Ishikawa (cell line): ENCODE measurements around the gene GLP1R.

ENCODE experiments used
- CEBPB ChIP-seq: IDR thresholded peaks from 2 replicates; pipeline ENCODE4 v1.6.1; 2012
- CREB1 ChIP-seq: IDR thresholded peaks from 2 replicates; pipeline ENCODE4 v1.6.1; 2012; ENCODE audit warnings: low read depth
- EGR1 ChIP-seq: IDR thresholded peaks from 2 replicates; pipeline ENCODE4 v1.6.1; 2012
- EP300 ChIP-seq: IDR thresholded peaks from 2 replicates; pipeline ENCODE4 v1.6.1; 2012; ENCODE audit warnings: borderline replicate concordance
- FOXM1 ChIP-seq: IDR thresholded peaks from 2 replicates; pipeline ENCODE4 v1.6.1; 2012; ENCODE audit warnings: low read depth, borderline replicate concordance
- MAX ChIP-seq: IDR thresholded peaks from 2 replicates; pipeline ENCODE4 v1.6.1; 2012
- NFIC ChIP-seq: IDR thresholded peaks from 2 replicates; pipeline ENCODE4 v1.6.1; 2012
- RAD21 ChIP-seq: IDR thresholded peaks from 2 replicates; pipeline ENCODE4 v1.6.1; 2012; ENCODE audit warnings: low read depth
- REST ChIP-seq: IDR thresholded peaks from 2 replicates; pipeline ENCODE4 v1.6.1; 2012; ENCODE audit warnings: low read depth, mild to moderate bottlenecking
- TAF1 ChIP-seq: IDR thresholded peaks from 2 replicates; pipeline ENCODE4 v1.6.1; 2012; ENCODE audit warnings: low read depth, mild to moderate bottlenecking
- TCF12 ChIP-seq: IDR thresholded peaks from 2 replicates; pipeline ENCODE4 v1.6.1; 2012; ENCODE audit warnings: low read depth
- TEAD4 ChIP-seq: IDR thresholded peaks from 2 replicates; pipeline ENCODE4 v1.6.1; 2012
- YY1 ChIP-seq: IDR thresholded peaks from 2 replicates; pipeline ENCODE4 v1.6.1; 2012; ENCODE audit warnings: low read depth
- ZBTB7A ChIP-seq: IDR thresholded peaks from 2 replicates; pipeline ENCODE4 v1.6.1; 2012; ENCODE audit warnings: low read depth
- TF ChIP-seq, protein P1 (sequence below): IDR thresholded peaks from 2 replicates; pipeline ENCODE4 v1.6.1; 2012

The GLP1R gene

DNA sequence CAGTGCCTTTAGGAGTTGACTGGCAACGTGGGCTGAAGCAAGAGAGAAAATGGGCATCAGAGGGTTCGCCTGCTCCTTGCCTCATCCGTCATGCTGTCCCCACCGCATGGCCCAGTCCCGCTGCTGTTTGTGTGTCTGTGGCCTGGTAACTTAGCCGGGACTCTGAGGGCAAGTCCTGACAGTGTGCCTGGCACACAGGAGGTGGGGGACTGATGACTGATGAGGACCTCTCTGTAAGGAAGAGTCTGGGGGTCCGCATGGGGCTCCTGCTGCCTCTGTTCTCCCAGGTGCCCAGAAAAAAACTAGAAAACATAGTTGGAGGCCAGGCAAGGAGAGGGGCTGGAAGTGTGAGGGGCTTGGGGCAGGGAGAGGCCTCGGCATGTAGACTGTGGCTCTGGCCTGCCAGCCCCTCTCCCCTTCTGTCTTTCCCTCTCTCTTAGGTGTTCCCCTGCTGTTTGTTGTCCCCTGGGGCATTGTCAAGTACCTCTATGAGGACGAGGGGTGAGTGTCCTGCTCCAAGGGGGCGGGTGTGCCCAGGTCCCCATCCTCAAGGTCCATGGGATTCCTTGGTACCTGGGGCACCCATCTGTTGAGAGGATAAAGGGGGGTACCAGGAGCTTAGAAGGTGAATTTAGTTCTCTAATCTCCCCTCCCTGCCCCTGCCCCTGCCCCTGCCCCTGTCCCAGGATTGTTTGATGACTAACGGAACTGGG is 29.5 kb downstream of the GLP1R start:
- no peak for TF ChIP-seq NFIC
- TF ChIP-seq TEAD4, result no peak
- no peak for TF ChIP-seq EP300
- no peak for TF ChIP-seq MAX
- no peak for TF ChIP-seq FOXM1
- no peak for TF ChIP-seq EGR1
- TF ChIP-seq REST, result no peak
- TF ChIP-seq TAF1, result no peak
- TF ChIP-seq, protein P1, sequence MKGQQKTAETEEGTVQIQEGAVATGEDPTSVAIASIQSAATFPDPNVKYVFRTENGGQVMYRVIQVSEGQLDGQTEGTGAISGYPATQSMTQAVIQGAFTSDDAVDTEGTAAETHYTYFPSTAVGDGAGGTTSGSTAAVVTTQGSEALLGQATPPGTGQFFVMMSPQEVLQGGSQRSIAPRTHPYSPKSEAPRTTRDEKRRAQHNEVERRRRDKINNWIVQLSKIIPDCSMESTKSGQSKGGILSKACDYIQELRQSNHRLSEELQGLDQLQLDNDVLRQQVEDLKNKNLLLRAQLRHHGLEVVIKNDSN, result no peak
- TF ChIP-seq ZBTB7A, result no peak
- no peak for TF ChIP-seq CEBPB
- no peak for TF ChIP-seq YY1
- TF ChIP-seq RAD21, result no peak
- TF ChIP-seq TCF12, result no peak
- no peak for TF ChIP-seq CREB1

- TF ChIP-seq MAX (no peak), EP300 (no peak), TAF1 (no peak), NFIC (no peak), YY1 (no peak), CEBPB (no peak)
Observed at GRCh38 chr6:39078695-39079094, 30.1 kb downstream of the GLP1R start.

GRCh38 chr6:39079197-39080125 is 30.9 kb downstream of the GLP1R start:
- no peak for TF ChIP-seq CEBPB
- TF ChIP-seq MAX, result no peak
- TF ChIP-seq TCF12, result no peak
- TF ChIP-seq REST, result no peak
- TF ChIP-seq, protein P1, result no peak
- no peak for TF ChIP-seq TEAD4
- TF ChIP-seq FOXM1, result no peak
- TF ChIP-seq TAF1, result no peak
- no peak for TF ChIP-seq CREB1
- TF ChIP-seq ZBTB7A, result no peak
- no peak for TF ChIP-seq YY1
- TF ChIP-seq EGR1, result no peak
- no peak for TF ChIP-seq RAD21
- no peak for TF ChIP-seq NFIC
- no peak for TF ChIP-seq EP300

DNA sequence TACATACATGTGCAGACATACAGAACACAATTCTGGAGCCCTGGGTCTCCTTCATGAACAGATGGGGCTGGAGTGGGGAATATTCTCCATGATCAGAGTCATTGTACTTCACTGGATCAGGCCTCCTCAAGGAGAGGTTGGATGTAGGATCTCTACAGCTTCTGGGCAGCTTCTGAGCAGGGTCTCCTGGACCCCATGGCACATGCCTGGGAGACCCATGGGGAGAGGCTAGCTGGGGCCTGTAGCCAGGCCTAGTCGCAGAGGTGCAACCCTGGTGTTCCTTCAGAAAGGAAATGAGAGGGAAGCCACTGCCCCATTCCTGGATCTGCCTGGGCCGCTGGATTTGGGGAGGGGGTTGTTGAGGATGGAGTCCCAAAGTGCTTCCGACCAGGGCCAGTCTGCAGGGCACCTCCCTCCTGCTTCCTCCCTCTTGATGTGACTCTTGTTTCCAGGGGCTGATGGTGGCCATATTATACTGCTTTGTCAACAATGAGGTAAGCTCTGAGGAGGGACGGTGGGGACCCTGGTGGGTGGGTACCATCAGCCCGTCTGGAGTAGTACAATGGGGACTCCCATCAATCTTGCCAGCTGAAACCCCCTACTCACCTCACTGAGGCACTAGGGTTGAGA is 31.8 kb downstream of the GLP1R start:
- TF ChIP-seq NFIC (no peak), FOXM1 (no peak), TAF1 (no peak), REST (no peak), EGR1 (no peak), RAD21 (no peak)
